Activated CD8-positive, alpha-beta memory T cell treated with anti-CD3 and anti-CD28 coated beads, Interleukin-2, amount 50 U/mL, for 1 hour (primary cell): ENCODE results near the gene AHNAK.
"Not testable (repeated sequence)": the region's sequence is repeated elsewhere in the genome, so short reads cannot be mapped to it uniquely, and the experiment has no call there.

Experiments
- DNase-seq: peaks from one replicate; pipeline ENCODE4 v3.0.0-alpha.2; 2020; ENCODE audit errors: extremely low read depth

AHNAK gene

GRCh38 chr11:62462508-62462892 is 84.1 kb downstream of the AHNAK start:
- DNase-seq, result no peak

- DNase-seq, result no peak
Measured at GRCh38 chr11:62461740-62462507, 84.7 kb downstream of the AHNAK start.

GRCh38 chr11:62459080-62459479 is 87.5 kb downstream of the AHNAK start:
- no peak for DNase-seq

- DNase-seq, result no peak
Measured at GRCh38 chr11:62458212-62459002, 88.2 kb downstream of the AHNAK start.

GRCh38 chr11:62457478-62457877 is 89.1 kb downstream of the AHNAK start:
- DNase-seq, result no peak

GRCh38 chr11:62456630-62457029 is 90.0 kb downstream of the AHNAK start:
- DNase-seq, result no peak

- no peak for DNase-seq
Measured at GRCh38 chr11:62452839-62453468, 93.7 kb downstream of the AHNAK start.

GRCh38 chr11:62452261-62452660 is 94.3 kb downstream of the AHNAK start:
- no peak for DNase-seq

- no peak for DNase-seq
Measured at GRCh38 chr11:62451241-62451621, 95.4 kb downstream of the AHNAK start.

GRCh38 chr11:62450543-62451240 is 95.9 kb downstream of the AHNAK start:
- no peak for DNase-seq

- DNase-seq, result not testable (repeated sequence)
Measured at GRCh38 chr11:62449912-62450311, 96.7 kb downstream of the AHNAK start.

GRCh38 chr11:62449451-62449851 is 97.2 kb downstream of the AHNAK start:
- no peak for DNase-seq

GRCh38 chr11:62446091-62446490 is 100.5 kb downstream of the AHNAK start:
- no peak for DNase-seq

- no peak for DNase-seq
Measured at GRCh38 chr11:62445314-62445740, 101.3 kb downstream of the AHNAK start.

GRCh38 chr11:62444835-62445234 is 101.8 kb downstream of the AHNAK start:
- no peak for DNase-seq

GRCh38 chr11:62444236-62444833 is 102.3 kb downstream of the AHNAK start:
- no peak for DNase-seq

- DNase-seq, result no peak
Measured at GRCh38 chr11:62443390-62444235, 103.0 kb downstream of the AHNAK start.

- no peak for DNase-seq
Measured at GRCh38 chr11:62439785-62440602, 106.6 kb downstream of the AHNAK start.

GRCh38 chr11:62438641-62439040 is 108.0 kb downstream of the AHNAK start:
- no peak for DNase-seq

- no peak for DNase-seq
Measured at GRCh38 chr11:62437616-62438015, 109.0 kb downstream of the AHNAK start.
